IMR-90 (cell line): ENCODE results near the gene HS2ST1. TPM values are rescaled to one million over a fixed set of nuclear protein-coding genes. Genes with fewer than 3 reads are reported as not detected.

Experiments used
- ATAC-seq: fragments of 200-7000 bp; cut with Tn5 transposase; 2 replicates; pipeline ENCODE4 v1.9.1; 2020; ENCODE audit warnings: low read depth, mild to moderate bottlenecking, moderate library complexity
- BruUV-seq: library from RNA; stranded (reverse); fragments of 400-500 nt; replicated peaks from 2 replicates; lab custom pipeline; 2021; lab: Mats Ljungman, UMichigan
- CTCF ChIA-PET: fragments of 300-600 bp; formaldehyde crosslinking; extraction: SDS; loops from one replicate; lab custom pipeline; 2021; ENCODE audit warnings: antibody characterized with exemption; lab: Yijun Ruan, JAX
- POLR2A ChIA-PET: fragments of 300-600 bp; sonication (Branson Sonifier 250); formaldehyde crosslinking; loops from one replicate; lab custom pipeline; 2022; ENCODE audit warnings: antibody characterized with exemption; ENCODE audit not compliant: unreplicated experiment; lab: Charles Lee
- DNase-seq: peaks from one replicate; pipeline ENCODE4 v3.0.0; 2013
- H2AFZ ChIP-seq: replicated peaks from 2 replicates; pipeline ENCODE3; 2013; ENCODE audit warnings: low read length, mild to moderate bottlenecking; ENCODE audit not compliant: poor library complexity
- H2AK5ac ChIP-seq: 2 replicates; pipeline ENCODE4 v1.6.1; 2013; ENCODE audit warnings: low read depth, low read length, inconsistent platforms
- H2AK9ac ChIP-seq: replicated peaks from 2 replicates; pipeline ENCODE3; 2013; ENCODE audit warnings: mild to moderate bottlenecking, low read depth, low read length, moderate library complexity; ENCODE audit not compliant: poor library complexity
- H2BK120ac ChIP-seq: 2 replicates; pipeline ENCODE4 v1.6.1; 2013; ENCODE audit warnings: low read depth, low read length, inconsistent platforms
- H2BK15ac ChIP-seq: 3 replicates; pipeline ENCODE4 v1.6.1; 2013; ENCODE audit warnings: low read depth, low read length, inconsistent platforms
- H2BK20ac ChIP-seq: 2 replicates; pipeline ENCODE4 v1.6.1; 2013; ENCODE audit warnings: low read depth, mild to moderate bottlenecking, inconsistent platforms, low read length, moderate library complexity
- H2BK5ac ChIP-seq: 2 replicates; pipeline ENCODE4 v1.6.1; 2013; ENCODE audit warnings: mild to moderate bottlenecking, low read depth, low read length, inconsistent platforms; ENCODE audit not compliant: poor library complexity, severe bottlenecking
- H3K14ac ChIP-seq: replicated peaks from 2 replicates; pipeline ENCODE4 v1.6.1; 2013; ENCODE audit warnings: low read depth, low read length, inconsistent platforms
- H3K18ac ChIP-seq: 2 replicates; pipeline ENCODE4 v1.6.1; 2013; ENCODE audit warnings: low read depth, low read length, control low read depth
- H3K23ac ChIP-seq: 2 replicates; pipeline ENCODE4 v1.6.1; 2013; ENCODE audit warnings: low read depth, low read length, inconsistent platforms
- H3K27ac ChIP-seq: 2 replicates; pipeline ENCODE4 v1.5.1; 2013; ENCODE audit warnings: mild to moderate bottlenecking, control low read depth, low read length; ENCODE audit not compliant: insufficient read depth
- H3K27me3 ChIP-seq: 2 replicates; pipeline ENCODE4 v1.6.1; 2013; ENCODE audit warnings: low read length; ENCODE audit not compliant: control insufficient read depth, insufficient read depth
- H3K36me3 ChIP-seq: 2 replicates; pipeline ENCODE4 v1.6.1; 2013; ENCODE audit warnings: low read length, mixed read lengths; ENCODE audit not compliant: control insufficient read depth, insufficient read depth
- H3K4ac ChIP-seq: 2 replicates; pipeline ENCODE4 v1.6.1; 2013; ENCODE audit warnings: low read depth, low read length, inconsistent platforms
- H3K4me1 ChIP-seq: 2 replicates; pipeline ENCODE4 v1.6.1; 2013; ENCODE audit warnings: low read length, mixed read lengths; ENCODE audit not compliant: control insufficient read depth, insufficient read depth
- H3K4me2 ChIP-seq: 2 replicates; pipeline ENCODE4 v1.6.1; 2013; ENCODE audit warnings: low read depth, mild to moderate bottlenecking, control low read depth, low read length, moderate library complexity
- H3K4me3 ChIP-seq: 2 replicates; pipeline ENCODE4 v1.5.1; 2013; ENCODE audit warnings: low read depth, mild to moderate bottlenecking, control low read depth, low read length, moderate library complexity; ENCODE audit not compliant: insufficient read depth
- H3K56ac ChIP-seq: 2 replicates; pipeline ENCODE4 v1.6.1; 2013; ENCODE audit warnings: low read length, inconsistent platforms; ENCODE audit not compliant: insufficient read depth; ENCODE audit errors: extremely low read depth
- H3K79me1 ChIP-seq, 2 experiments: 2 replicates each; pipeline ENCODE4 v1.6.1; 2013; ENCODE audit warnings: low read length in 2 of 2, inconsistent platforms in 1 of 2, low read depth in 1 of 2
- H3K9ac ChIP-seq: 2 replicates; pipeline ENCODE4 v1.6.1; 2013; ENCODE audit warnings: low read depth, low read length, control low read depth
- H3K9me1 ChIP-seq: 2 replicates; pipeline ENCODE4 v1.6.1; 2013; ENCODE audit warnings: low read length, inconsistent platforms; ENCODE audit not compliant: insufficient read depth
- H3K9me3 ChIP-seq: 2 replicates; pipeline ENCODE4 v1.6.1; 2013; ENCODE audit warnings: low read length; ENCODE audit not compliant: control insufficient read depth, insufficient read depth
- H4K20me1 ChIP-seq: 2 replicates; pipeline ENCODE4 v1.6.1; 2013; ENCODE audit warnings: low read length, inconsistent platforms; ENCODE audit not compliant: insufficient read depth
- H4K5ac ChIP-seq: 2 replicates; pipeline ENCODE4 v1.6.1; 2013; ENCODE audit warnings: mild to moderate bottlenecking, low read depth, low read length, control low read depth
- H4K8ac ChIP-seq, 2 experiments: 2 replicates each; pipeline ENCODE4 v1.6.1; 2013; ENCODE audit warnings: low read depth in 2 of 2, low read length in 2 of 2, control low read depth in 1 of 2, inconsistent platforms in 1 of 2
- H4K91ac ChIP-seq: 2 replicates; pipeline ENCODE4 v1.6.1; 2013; ENCODE audit warnings: low read depth, low read length, inconsistent platforms; ENCODE audit not compliant: insufficient read depth
- MAFK ChIP-seq: IDR thresholded peaks from 2 replicates; pipeline ENCODE4 v1.6.1; 2012; ENCODE audit warnings: low read depth, low read length, improper control_type of control experiment
- MXI1 ChIP-seq: IDR thresholded peaks from 2 replicates; pipeline ENCODE4 v1.6.1; 2012; ENCODE audit warnings: low read depth, mild to moderate bottlenecking, low read length, moderate library complexity, borderline replicate concordance
- NFE2L2 ChIP-seq: fragments of 150-350 bp; IDR thresholded peaks from 2 replicates; pipeline ENCODE4 v1.6.1; 2016; ENCODE audit warnings: low read depth, mild to moderate bottlenecking, low read length
- POLR2A ChIP-seq: IDR thresholded peaks from 2 replicates; pipeline ENCODE4 v1.6.1; 2012; ENCODE audit warnings: mild to moderate bottlenecking, low read depth, low read length
- WGBS, 2 experiments: methylation state at CpG; one replicate each; pipeline versions ENCODE4 v1.1.5 to v1.1.7; 2013; ENCODE audit warnings: missing lambda C conversion rate in 2 of 2; ENCODE audit not compliant: insufficient read length in 1 of 2; ENCODE audit errors: extremely low coverage in 2 of 2; 5-methylcytosine and 5-hydroxymethylcytosine counted together
- dilution Hi-C: fragments of 300-500 bp; cut with HindIII; formaldehyde crosslinking; loops from one replicate; pipeline ENCODE4 v1.14.3; 2018; ENCODE audit warnings: low sequenced_read_pairs; ENCODE audit not compliant: unreplicated experiment
- in situ Hi-C: fragments of 300-500 bp; cut with MboI; formaldehyde crosslinking; loops from 3 replicates; pipeline ENCODE4 v1.14.3; 2019; ENCODE audit warnings: low sequenced_read_pairs, inconsistent platforms, mixed read lengths
- intact Hi-C: fragments of 100-400 bp; cut with micrococcal nuclease; formaldehyde crosslinking; loops from 2 replicates; pipeline ENCODE4 v1.10.0; 2022
- polyA plus RNA-seq, 3 experiments: library from polyadenylated mRNA; depleted of rRNA; stranded (reverse); fragments of >200 nt; gene quantifications; 2 replicates each; pipeline ENCODE4 v1.2.3, GENCODE V29; 2012; ENCODE audit warnings: low replicate concordance in 1 of 3
- total RNA-seq: library from RNA; depleted of rRNA; stranded (reverse); fragments of >200 nt; gene quantifications from 2 replicates; pipeline ENCODE4 v1.2.3, GENCODE V29; 2012
- TF ChIP-seq, protein P1 (sequence below): conservative IDR thresholded peaks from 2 replicates; pipeline ENCODE4 v1.5.1; 2012; ENCODE audit warnings: mild to moderate bottlenecking, low read depth, low read length, improper control_type of control experiment

Gene HS2ST1
- total and polyA plus RNA-seq, 2 of the 4 experiments (the other 2 are of a cell fraction): 7.8 to 13.1 TPM

- no peak overlapping the region for H4K91ac ChIP-seq
- CTCF ChIA-PET: interaction anchor here (1.4 kb wide), 1 partner anchor 8 kb away, joined by 4 read pairs; no protein-coding TSS in a partner anchor
- H3K79me1 ChIP-seq: peaks cover 13 to 56% of the 10 kb centered on the region in 2 experiments
- H2BK120ac ChIP-seq: no peak overlapping the region
- H3K4me3 ChIP-seq: no peak overlapping the region
- BruUV-seq: no TSS peak
- H3K9me1 ChIP-seq: peaks cover 3% of the 10 kb centered on the region
- no peak overlapping the region for H2AFZ ChIP-seq
- H2BK5ac ChIP-seq: no peak overlapping the region
- H4K8ac ChIP-seq: no peak overlapping the region
- ATAC-seq (no peak), DNase-seq (no peak)
- H2AK5ac ChIP-seq: no peak overlapping the region
- dilution Hi-C loops: no loop called here
- no peak overlapping the region for H3K14ac ChIP-seq
- no peak overlapping the region for H3K56ac ChIP-seq
- H3K36me3 ChIP-seq: peaks cover 9% of the 10 kb centered on the region
- no peak overlapping the region for H3K27ac ChIP-seq
- in situ Hi-C loops: no loop called here
- H3K9me3 ChIP-seq: no peaks in the 10 kb centered on the region
- no peak overlapping the region for H2BK15ac ChIP-seq
- H3K4ac ChIP-seq: no peak overlapping the region
- H3K9ac ChIP-seq: no peak overlapping the region
- H4K5ac ChIP-seq: no peak overlapping the region; the same call in 1 of the 2 replicates
- no peak overlapping the region for H2AK9ac ChIP-seq
- H3K27me3 ChIP-seq: no peaks in the 10 kb centered on the region
- POLR2A ChIA-PET: no interaction called here
- no CpG with 5 or more reads among the region's 1 CpG for WGBS, 2 experiments
- TF ChIP-seq NFE2L2 (no peak), MXI1 (no peak), POLR2A (no peak), MAFK (peak; percentile 60)
- TF ChIP-seq, protein P1, sequence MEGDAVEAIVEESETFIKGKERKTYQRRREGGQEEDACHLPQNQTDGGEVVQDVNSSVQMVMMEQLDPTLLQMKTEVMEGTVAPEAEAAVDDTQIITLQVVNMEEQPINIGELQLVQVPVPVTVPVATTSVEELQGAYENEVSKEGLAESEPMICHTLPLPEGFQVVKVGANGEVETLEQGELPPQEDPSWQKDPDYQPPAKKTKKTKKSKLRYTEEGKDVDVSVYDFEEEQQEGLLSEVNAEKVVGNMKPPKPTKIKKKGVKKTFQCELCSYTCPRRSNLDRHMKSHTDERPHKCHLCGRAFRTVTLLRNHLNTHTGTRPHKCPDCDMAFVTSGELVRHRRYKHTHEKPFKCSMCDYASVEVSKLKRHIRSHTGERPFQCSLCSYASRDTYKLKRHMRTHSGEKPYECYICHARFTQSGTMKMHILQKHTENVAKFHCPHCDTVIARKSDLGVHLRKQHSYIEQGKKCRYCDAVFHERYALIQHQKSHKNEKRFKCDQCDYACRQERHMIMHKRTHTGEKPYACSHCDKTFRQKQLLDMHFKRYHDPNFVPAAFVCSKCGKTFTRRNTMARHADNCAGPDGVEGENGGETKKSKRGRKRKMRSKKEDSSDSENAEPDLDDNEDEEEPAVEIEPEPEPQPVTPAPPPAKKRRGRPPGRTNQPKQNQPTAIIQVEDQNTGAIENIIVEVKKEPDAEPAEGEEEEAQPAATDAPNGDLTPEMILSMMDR: no peak
- intact Hi-C loops: no loop called here
- H2BK20ac ChIP-seq: no peak overlapping the region
- no peak overlapping the region for H3K18ac ChIP-seq
- peaks cover 61% of the 10 kb centered on the region for H4K20me1 ChIP-seq
- no peak overlapping the region for H3K4me2 ChIP-seq
- H3K23ac ChIP-seq: no peak overlapping the region
- H3K4me1 ChIP-seq: no peaks in the 10 kb centered on the region
These were observed 8.6 kb upstream of the HS2ST1 start for GRCh38 chr1:86905875-86906274.
